Measurements from ENCODE around the gene MAST4. TPM values are rescaled to one million over a fixed set of nuclear protein-coding genes. Genes with fewer than 3 reads are reported as not detected.

Gene MAST4
- total and polyA plus RNA-seq, 2 of the 8 experiments (the other 6 are each of a cell fraction or from before 2014, with no cell fraction given) = 1.5 to 2.6 TPM

GRCh38 chr5:67198917-67199316 lies 602.7 kb downstream of the MAST4 start:
- Histone ChIP-seq H3K4me1 (replicated peaks in 1 of 4; ENCODE audit: control insufficient read depth in 3 of 4, insufficient read depth in 4 of 4, low read length in 3 of 4) (no peaks in the 10 kb centered on the region), H3K27ac (ENCODE audit: low read depth, low read length) (no peak overlapping the region), H3K79me2 (ENCODE audit: control insufficient read depth in 1 of 2, insufficient read depth in 2 of 2, low read length in 2 of 2) (no peaks in the 10 kb centered on the region), H4K8ac (ENCODE audit: extremely low read depth, insufficient read depth, low read length) (no peak overlapping the region), H3K9me3 (ENCODE audit: insufficient read depth in 2 of 2, low read depth in 1 of 2, low read length in 1 of 2) (peaks cover 0 to 2% of the 10 kb centered on the region in 2 experiments; a peak in 1 of 4 replicates), H3K23ac (ENCODE audit: insufficient read length) (no peak overlapping the region), H2BK120ac (replicated peaks; ENCODE audit: low read depth, low read length) (no peak overlapping the region), H2BK15ac (ENCODE audit: low read length) (no peak overlapping the region), H4K91ac (replicated peaks; ENCODE audit: insufficient read length, low read length) (no peak overlapping the region), H2AK5ac (ENCODE audit: low read depth, low read length) (no peak overlapping the region), H2AFZ (ENCODE audit: low read length) (no peak overlapping the region), H3K18ac (ENCODE audit: extremely low read depth, low read length) (no peak overlapping the region), H3K56ac (replicated peaks; ENCODE audit: insufficient read length, low read depth, low read length) (no peak overlapping the region), H2BK20ac (ENCODE audit: low read length) (no peak overlapping the region), H2BK5ac (ENCODE audit: low read depth, low read length) (no peak overlapping the region), H2BK12ac (ENCODE audit: low read depth, low read length) (no peak overlapping the region), H3K36me3 (ENCODE audit: control insufficient read depth in 2 of 4, insufficient read depth in 4 of 4, low read length in 3 of 4) (no peaks in the 10 kb centered on the region), H3K4me2 (ENCODE audit: insufficient read depth in 1 of 2, low read depth in 2 of 2, low read length in 2 of 2) (no peak overlapping the region), H3K79me1 (ENCODE audit: low read depth, low read length) (no peaks in the 10 kb centered on the region), H4K5ac (ENCODE audit: insufficient read length, low read depth, low read length) (no peak overlapping the region), H3K27me3 (replicated peaks in 1 of 4; ENCODE audit: control insufficient read depth in 3 of 4, extremely low read depth in 1 of 4, insufficient read depth in 3 of 4, low read length in 3 of 4) (no peaks in the 10 kb centered on the region), H3K9ac (replicated peaks in 1 of 4; ENCODE audit: extremely low read depth in 1 of 4, low read depth in 3 of 4, low read length in 3 of 4) (no peak overlapping the region), H3K4ac (replicated peaks; ENCODE audit: insufficient read length, low read depth, low read length) (no peak overlapping the region), H3K4me3 (ENCODE audit: extremely low read depth in 1 of 4, insufficient read depth in 2 of 4, low read depth in 3 of 4, low read length in 4 of 4) (no peak overlapping the region), H4K20me1 (replicated peaks in 1 of 2; ENCODE audit: control insufficient read depth in 1 of 2, insufficient read depth in 2 of 2, low read length in 2 of 2) (no peaks in the 10 kb centered on the region), H3K14ac (ENCODE audit: insufficient read length) (no peak overlapping the region), H3K23me2 (ENCODE audit: low read depth, low read length) (no peaks in the 10 kb centered on the region)
- CTCF ChIA-PET (ENCODE audit: partially characterized antibody) = interaction anchor here (0.6 kb wide), 2 partner anchors 9 to 53 kb away, joined by 3 to 4 read pairs; no protein-coding TSS in a partner anchor
- POLR2A ChIA-PET (ENCODE audit: partially characterized antibody) = no interaction called here
- 85% methylated on average over 1 of the region's 1 CpG; no CpG with 5 or more reads in 1 of the 2 experiments for WGBS, 2 experiments (ENCODE audit: extremely low coverage in 1 of 2, insufficient coverage in 1 of 2, insufficient read length in 1 of 2, insufficient replicate concordance in 2 of 2, low coverage in 1 of 2, low lambda C conversion rate in 2 of 2, missing lambda C conversion rate in 1 of 2)
- FAIRE-seq (no peak), DNase-seq (ENCODE audit: low read depth in 1 of 2, low spot score in 2 of 2) (no peak)
- no peak for TF ChIP-seq SAP30 (IDR thresholded peaks at IDR 0.05; ENCODE audit: insufficient read depth, insufficient replicate concordance, low read length)
- no peak for TF ChIP-seq MAX (IDR thresholded peaks at IDR 0.05)
- no peak for TF ChIP-seq ATF2 (IDR thresholded peaks at IDR 0.05; ENCODE audit: low read length)
- no peak for TF ChIP-seq SIN3A (conservative IDR thresholded peaks at IDR 0.05 in 1 of 2, IDR thresholded peaks at IDR 0.05 in 1 of 2; ENCODE audit: low read depth in 1 of 2, low read length in 2 of 2)
- no peak for TF ChIP-seq EP300 (IDR thresholded peaks at IDR 0.05; ENCODE audit: borderline replicate concordance in 1 of 2, low read depth in 2 of 2, low read length in 2 of 2)
- no peak for TF ChIP-seq EZH2 (IDR thresholded peaks at IDR 0.05; ENCODE audit: low read depth, low read length, severe bottlenecking)
- TF ChIP-seq TAF1 (IDR thresholded peaks at IDR 0.05; ENCODE audit: low read depth, low read length) = no peak
- TF ChIP-seq POU5F1 (IDR thresholded peaks at IDR 0.05; ENCODE audit: low read depth, low read length) = no peak
- TF ChIP-seq SIX5 (IDR thresholded peaks at IDR 0.05; ENCODE audit: low read depth, low read length) = no peak
- TF ChIP-seq SP4 (IDR thresholded peaks at IDR 0.05; ENCODE audit: low read length) = no peak
- TF ChIP-seq NRF1 (IDR thresholded peaks at IDR 0.05; ENCODE audit: low read depth, low read length) = no peak
- TF ChIP-seq TCF12 (IDR thresholded peaks at IDR 0.05; ENCODE audit: low read depth, low read length) = no peak
- TF ChIP-seq CHD2 (IDR thresholded peaks at IDR 0.05; ENCODE audit: low read length) = no peak

Measured in H1 (cell line).